Endothelial cell of umbilical vein (primary cell): ENCODE results near the gene CD101.

Source experiments
- EZH2 ChIP-seq: IDR thresholded peaks from 2 replicates; pipeline ENCODE4 v1.6.1; 2012; ENCODE audit warnings: borderline replicate concordance, low read depth, mild to moderate bottlenecking, moderate library complexity, low read length, inconsistent platforms; ENCODE audit not compliant: severe bottlenecking
- FOS ChIP-seq: IDR thresholded peaks from 2 replicates; pipeline ENCODE4 v1.6.1; 2011; ENCODE audit warnings: mild to moderate bottlenecking, low read length, moderate library complexity, borderline replicate concordance; ENCODE audit not compliant: insufficient read depth
- GATA2 ChIP-seq: IDR thresholded peaks from 2 replicates; pipeline ENCODE4 v1.7.0; 2011; ENCODE audit warnings: low read depth, mild to moderate bottlenecking, moderate library complexity, mixed read lengths, low read length; ENCODE audit not compliant: insufficient read length, insufficient read depth
- JUN ChIP-seq: IDR thresholded peaks from 2 replicates; pipeline ENCODE4 v1.6.1; 2011; ENCODE audit warnings: borderline replicate concordance, low read depth; ENCODE audit not compliant: insufficient read length, insufficient read depth
- MYC ChIP-seq: IDR thresholded peaks from one replicate; pipeline ENCODE4 v1.6.1; 2011; ENCODE audit warnings: mild to moderate bottlenecking, low read depth, low read length
- POLR2A ChIP-seq: IDR thresholded peaks from 2 replicates; pipeline ENCODE4 v1.6.1; 2012; ENCODE audit warnings: low read depth, mild to moderate bottlenecking, control low read depth, low read length
- POLR2AphosphoS5 ChIP-seq: IDR thresholded peaks from 2 replicates; pipeline ENCODE4 v1.6.1; 2012; ENCODE audit warnings: low read depth, mild to moderate bottlenecking, control low read depth, low read length, moderate library complexity; ENCODE audit not compliant: insufficient read depth
- TF ChIP-seq, protein P1 (sequence below), 2 donors: IDR thresholded peaks; 1 replicate in 1 of 2; 2 replicates in 1 of 2; pipeline ENCODE4 v1.5.1; 2011; ENCODE audit warnings: low read length in 2 of 2, mild to moderate bottlenecking in 2 of 2, moderate library complexity in 2 of 2, control low read depth in 1 of 2, inconsistent platforms in 1 of 2, low read depth in 1 of 2; ENCODE audit not compliant: insufficient read depth in 1 of 2; ENCODE audit errors: extremely low read depth in 1 of 2
- TF ChIP-seq, protein P2 (sequence below): IDR thresholded peaks from 2 replicates; pipeline ENCODE4 v1.6.1; 2011; ENCODE audit not compliant: insufficient read depth, insufficient read length

DNA sequence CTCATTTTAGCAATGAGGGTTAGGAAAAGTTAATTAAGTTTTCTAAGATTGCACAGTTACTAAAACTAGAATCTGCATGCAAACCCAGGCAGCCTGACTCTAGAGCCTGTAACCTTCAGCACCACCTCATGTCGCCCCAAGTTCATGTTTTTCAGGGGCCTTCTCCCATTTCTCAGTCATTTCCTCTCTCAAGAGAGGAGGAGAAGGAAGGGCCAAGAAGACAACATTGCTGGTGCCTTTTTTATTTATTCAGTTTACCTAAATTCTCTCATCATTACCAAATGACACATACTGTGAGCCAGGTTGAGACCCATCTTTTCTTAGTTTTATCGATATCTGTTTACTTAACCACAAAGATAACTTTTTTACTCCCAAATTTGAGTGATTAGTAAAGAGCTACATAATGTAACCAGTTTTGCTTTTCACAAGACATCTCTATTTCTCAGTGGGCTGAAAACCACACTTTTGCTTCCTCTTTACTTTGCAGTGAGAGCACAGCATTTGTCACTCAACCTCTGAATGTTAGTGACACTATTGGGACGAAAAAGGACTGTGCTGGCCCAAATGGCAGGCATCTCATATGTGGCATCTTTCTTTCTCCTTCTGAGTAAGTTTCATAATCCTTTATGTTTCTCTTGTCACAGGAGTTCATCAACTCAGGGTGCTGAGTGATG, at the start of gene CD101:
- TF ChIP-seq, protein P1, sequence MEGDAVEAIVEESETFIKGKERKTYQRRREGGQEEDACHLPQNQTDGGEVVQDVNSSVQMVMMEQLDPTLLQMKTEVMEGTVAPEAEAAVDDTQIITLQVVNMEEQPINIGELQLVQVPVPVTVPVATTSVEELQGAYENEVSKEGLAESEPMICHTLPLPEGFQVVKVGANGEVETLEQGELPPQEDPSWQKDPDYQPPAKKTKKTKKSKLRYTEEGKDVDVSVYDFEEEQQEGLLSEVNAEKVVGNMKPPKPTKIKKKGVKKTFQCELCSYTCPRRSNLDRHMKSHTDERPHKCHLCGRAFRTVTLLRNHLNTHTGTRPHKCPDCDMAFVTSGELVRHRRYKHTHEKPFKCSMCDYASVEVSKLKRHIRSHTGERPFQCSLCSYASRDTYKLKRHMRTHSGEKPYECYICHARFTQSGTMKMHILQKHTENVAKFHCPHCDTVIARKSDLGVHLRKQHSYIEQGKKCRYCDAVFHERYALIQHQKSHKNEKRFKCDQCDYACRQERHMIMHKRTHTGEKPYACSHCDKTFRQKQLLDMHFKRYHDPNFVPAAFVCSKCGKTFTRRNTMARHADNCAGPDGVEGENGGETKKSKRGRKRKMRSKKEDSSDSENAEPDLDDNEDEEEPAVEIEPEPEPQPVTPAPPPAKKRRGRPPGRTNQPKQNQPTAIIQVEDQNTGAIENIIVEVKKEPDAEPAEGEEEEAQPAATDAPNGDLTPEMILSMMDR (IDR thresholded peaks at IDR 0.05; ENCODE audit: extremely low read depth in 1 of 2, insufficient read depth in 1 of 2, low read depth in 1 of 2, low read length in 2 of 2) = no peak
- no peak for TF ChIP-seq POLR2AphosphoS5
- no peak for TF ChIP-seq POLR2A
- no peak for TF ChIP-seq EZH2
- TF ChIP-seq MYC = no peak
- TF ChIP-seq FOS = no peak
- TF ChIP-seq, protein P2, sequence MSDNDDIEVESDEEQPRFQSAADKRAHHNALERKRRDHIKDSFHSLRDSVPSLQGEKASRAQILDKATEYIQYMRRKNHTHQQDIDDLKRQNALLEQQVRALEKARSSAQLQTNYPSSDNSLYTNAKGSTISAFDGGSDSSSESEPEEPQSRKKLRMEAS = no peak
- TF ChIP-seq JUN = no peak
- TF ChIP-seq GATA2 = no peak
